K562 (cell line): ENCODE data around the gene CD101.

Experiments used
- CBFB ChIP-seq: sonication (generic); formaldehyde crosslinking; IDR thresholded peaks from 2 replicates; pipeline ENCODE4 v1.4.0; 2020; ENCODE audit warnings: mild to moderate bottlenecking, missing genetic modification reagents
- CREB1 ChIP-seq, 2 experiments: sonication (generic) in 1 of 2; formaldehyde crosslinking in 1 of 2; IDR thresholded peaks; 2 replicates each; pipeline versions ENCODE4 v1.6.1 to v1.8.0; 2012 to 2022; ENCODE audit warnings: inconsistent platforms in 1 of 2, mild to moderate bottlenecking in 1 of 2, missing genetic modification reagents in 1 of 2, moderate library complexity in 1 of 2
- CTCF ChIP-seq, 3 experiments: IDR thresholded peaks in 2 of 3; conservative IDR thresholded peaks in 1 of 3; 2 replicates each; pipeline ENCODE4 v1.5.1; 2011 to 2012; ENCODE audit warnings: low read length in 3 of 3, mild to moderate bottlenecking in 3 of 3, control low read depth in 2 of 3, improper control_type of control experiment in 1 of 3, inconsistent platforms in 1 of 3, low read depth in 1 of 3, mixed read lengths in 1 of 3, moderate library complexity in 1 of 3; ENCODE audit not compliant: insufficient read depth in 2 of 3
- CTCFL ChIP-seq: IDR thresholded peaks from 2 replicates; pipeline ENCODE4 v1.6.1; 2011; ENCODE audit warnings: borderline replicate concordance, low read depth, mild to moderate bottlenecking, moderate library complexity, low read length; ENCODE audit not compliant: insufficient read depth, poor library complexity, severe bottlenecking
- E2F1 ChIP-seq: sonication (generic); formaldehyde crosslinking; IDR thresholded peaks from 2 replicates; pipeline ENCODE4 v1.8.1; 2023; ENCODE audit warnings: mild to moderate bottlenecking, missing genetic modification reagents, moderate library complexity
- FOXJ3 ChIP-seq: sonication (generic); formaldehyde crosslinking; IDR thresholded peaks from 2 replicates; pipeline ENCODE4 v1.4.0; 2020; ENCODE audit warnings: mild to moderate bottlenecking, missing genetic modification reagents
- HNRNPH1 ChIP-seq: fragments of 200-400 bp; formaldehyde crosslinking; optimal IDR thresholded peaks from 2 replicates; pipeline ENCODE3; 2017; ENCODE audit warnings: low read depth, mild to moderate bottlenecking, low read length, moderate library complexity
- KDM5B ChIP-seq: fragments of 200-600 bp; sonication (generic); IDR thresholded peaks from 2 replicates; pipeline ENCODE4 v1.6.1; 2012; ENCODE audit warnings: low read depth, mild to moderate bottlenecking, moderate library complexity, low read length, control low read depth, inconsistent platforms; ENCODE audit not compliant: insufficient replicate concordance
- MED1 ChIP-seq: sonication (generic); formaldehyde crosslinking; IDR thresholded peaks from 2 replicates; pipeline ENCODE4 v1.8.1; 2023; ENCODE audit warnings: missing genetic modification reagents, borderline replicate concordance
- MXD1 ChIP-seq: fragments of 250-450 bp; sonication (Bioruptor Pico); IDR thresholded peaks from 2 replicates; pipeline ENCODE4 v1.8.0; 2021; ENCODE audit warnings: borderline replicate concordance, mild to moderate bottlenecking, moderate library complexity; ENCODE audit not compliant: poor library complexity, severe bottlenecking
- ZNF384 ChIP-seq: IDR thresholded peaks from 2 replicates; pipeline ENCODE4 v1.6.1; 2012; ENCODE audit warnings: low read depth, low read length, improper control_type of control experiment
- ZNF551 ChIP-seq: fragments of 250-450 bp; sonication (Bioruptor Pico); IDR thresholded peaks from 2 replicates; pipeline ENCODE4 v1.5.0; 2021; ENCODE audit warnings: mild to moderate bottlenecking, moderate library complexity

- TF ChIP-seq CBFB (CRISPR knock-in tag) (no peak), CREB1 (IDR thresholded peaks at IDR 0.05) (no peak), CREB1 (CRISPR knock-in tag; IDR thresholded peaks at IDR 0.05) (no peak), MXD1 (CRISPR knock-in tag) (no peak), FOXJ3 (no peak), ZNF551 (CRISPR knock-in tag) (no peak), CTCF (IDR thresholded peaks at IDR 0.05 in 2 of 3, conservative IDR thresholded peaks at IDR 0.05 in 1 of 3; ENCODE audit: insufficient read depth in 2 of 3, low read depth in 1 of 3, low read length in 3 of 3) (no peak), MED1 (CRISPR knock-in tag) (no peak), HNRNPH1 (no peak), ZNF384 (no peak), E2F1 (CRISPR knock-in tag) (no peak), KDM5B (no peak), CTCFL (no peak)
These were observed 30.2 kb upstream of the CD101 start for GRCh38 chr1:116971258-116971860.
